ENCODE data around the gene PRUNE2. TPM values are rescaled to one million over a fixed set of nuclear protein-coding genes. Genes with fewer than 3 reads are reported as not detected.

PRUNE2 gene
- total RNA-seq, 1 donor from 2014 or later: 8.7 TPM

DNA sequence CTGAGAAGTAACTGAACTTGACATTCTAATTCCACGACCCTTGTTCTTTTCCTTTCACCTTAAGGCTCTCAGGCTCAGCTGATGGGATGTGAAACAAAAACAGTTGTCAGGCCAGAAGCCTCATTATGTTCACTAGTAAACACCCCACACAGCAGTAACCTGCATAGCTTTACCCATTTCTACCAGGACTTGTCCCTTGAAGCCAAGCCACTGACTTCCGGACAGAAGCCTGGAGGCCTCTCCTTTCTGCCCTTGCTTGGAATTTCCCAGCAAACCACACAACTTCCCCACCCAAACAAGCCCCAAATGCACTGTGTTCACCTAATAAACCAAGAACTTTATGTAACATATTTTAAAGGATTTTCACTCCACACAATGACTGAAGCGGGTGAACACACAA, 19.6 kb downstream of the PRUNE2 start:
- no peak overlapping the region for H3K4me2 ChIP-seq (ENCODE audit: low read length)
- no peaks in the 10 kb centered on the region for H3K27me3 ChIP-seq (ENCODE audit: insufficient read depth, low read length)
- H2AFZ ChIP-seq (ENCODE audit: low read depth, low read length): no peak overlapping the region
- DNase-seq (ENCODE audit: low read depth): no peak
- no peak overlapping the region for H3K4me3 ChIP-seq (ENCODE audit: insufficient read depth, low read depth, low read length)
- peaks cover 18% of the 10 kb centered on the region for H3K27me3 Mint-ChIP-seq (ENCODE audit: low read depth, unreplicated experiment)
- no peaks in the 10 kb centered on the region for H3K79me2 ChIP-seq (ENCODE audit: insufficient read depth, low read length)
- H3K36me3 Mint-ChIP-seq (ENCODE audit: low read depth, unreplicated experiment): peaks cover 5% of the 10 kb centered on the region
- TF ChIP-seq EZH2 (IDR thresholded peaks at IDR 0.05; ENCODE audit: insufficient read depth, low read length): no peak
- TF ChIP-seq, protein P1, sequence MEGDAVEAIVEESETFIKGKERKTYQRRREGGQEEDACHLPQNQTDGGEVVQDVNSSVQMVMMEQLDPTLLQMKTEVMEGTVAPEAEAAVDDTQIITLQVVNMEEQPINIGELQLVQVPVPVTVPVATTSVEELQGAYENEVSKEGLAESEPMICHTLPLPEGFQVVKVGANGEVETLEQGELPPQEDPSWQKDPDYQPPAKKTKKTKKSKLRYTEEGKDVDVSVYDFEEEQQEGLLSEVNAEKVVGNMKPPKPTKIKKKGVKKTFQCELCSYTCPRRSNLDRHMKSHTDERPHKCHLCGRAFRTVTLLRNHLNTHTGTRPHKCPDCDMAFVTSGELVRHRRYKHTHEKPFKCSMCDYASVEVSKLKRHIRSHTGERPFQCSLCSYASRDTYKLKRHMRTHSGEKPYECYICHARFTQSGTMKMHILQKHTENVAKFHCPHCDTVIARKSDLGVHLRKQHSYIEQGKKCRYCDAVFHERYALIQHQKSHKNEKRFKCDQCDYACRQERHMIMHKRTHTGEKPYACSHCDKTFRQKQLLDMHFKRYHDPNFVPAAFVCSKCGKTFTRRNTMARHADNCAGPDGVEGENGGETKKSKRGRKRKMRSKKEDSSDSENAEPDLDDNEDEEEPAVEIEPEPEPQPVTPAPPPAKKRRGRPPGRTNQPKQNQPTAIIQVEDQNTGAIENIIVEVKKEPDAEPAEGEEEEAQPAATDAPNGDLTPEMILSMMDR (IDR thresholded peaks at IDR 0.05; ENCODE audit: insufficient read depth, low read depth, low read length): no peak
- H3K4me1 ChIP-seq (ENCODE audit: insufficient read depth, low read length): peaks cover 12% of the 10 kb centered on the region
- H3K4me1 Mint-ChIP-seq (ENCODE audit: low read depth, unreplicated experiment): peaks cover 15% of the 10 kb centered on the region
- no peak for FAIRE-seq
- no peaks in the 10 kb centered on the region for H4K20me1 ChIP-seq (ENCODE audit: insufficient read depth, low read length)
- no peaks in the 10 kb centered on the region for H3K9me3 ChIP-seq (ENCODE audit: insufficient read depth, low read depth, low read length)
- no peak overlapping the region for H3K9ac ChIP-seq (ENCODE audit: low read length)
- no peak overlapping the region for H3K27ac Mint-ChIP-seq (ENCODE audit: unreplicated experiment)
- no peak overlapping the region for H3K4me3 Mint-ChIP-seq (ENCODE audit: unreplicated experiment)
- no peaks in the 10 kb centered on the region for H3K36me3 ChIP-seq (ENCODE audit: insufficient read depth, low read length)
- peaks cover 5% of the 10 kb centered on the region for H3K9me3 Mint-ChIP-seq (ENCODE audit: unreplicated experiment)
- no peak overlapping the region for H3K27ac ChIP-seq (ENCODE audit: low read depth, low read length)

DNA sequence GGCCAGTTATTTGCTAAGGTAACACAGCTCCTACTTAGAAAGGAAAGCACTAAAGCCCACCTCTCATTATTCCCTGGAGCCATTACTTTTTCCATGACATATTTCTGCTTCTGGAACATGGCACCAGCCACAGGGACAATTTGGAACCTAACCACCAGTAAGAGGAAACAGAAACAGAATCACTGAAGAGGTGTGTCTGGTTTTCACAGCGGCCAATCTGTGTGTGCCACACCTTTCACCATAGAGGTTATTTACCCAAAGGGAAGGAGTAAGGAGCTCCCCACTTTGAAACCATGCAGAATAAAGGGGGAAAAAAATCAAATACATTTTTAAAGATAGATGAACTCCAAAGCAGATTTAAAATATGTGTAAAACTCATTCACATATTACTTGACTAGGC, 21.1 kb downstream of the PRUNE2 start:
- Histone ChIP-seq H3K4me2 (ENCODE audit: low read length) (no peak overlapping the region), H3K4me3 (ENCODE audit: insufficient read depth, low read depth, low read length) (no peak overlapping the region), H3K27me3 (ENCODE audit: insufficient read depth, low read length) (no peaks in the 10 kb centered on the region), H3K27ac (ENCODE audit: low read depth, low read length) (no peak overlapping the region), H3K79me2 (ENCODE audit: insufficient read depth, low read length) (no peaks in the 10 kb centered on the region), H4K20me1 (ENCODE audit: insufficient read depth, low read length) (no peaks in the 10 kb centered on the region), H3K9ac (ENCODE audit: low read length) (no peak overlapping the region), H2AFZ (ENCODE audit: low read depth, low read length) (no peak overlapping the region), H3K9me3 (ENCODE audit: insufficient read depth, low read depth, low read length) (no peaks in the 10 kb centered on the region), H3K4me1 (ENCODE audit: insufficient read depth, low read length) (peaks cover 12% of the 10 kb centered on the region), H3K36me3 (ENCODE audit: insufficient read depth, low read length) (no peaks in the 10 kb centered on the region)
- FAIRE-seq (no peak), DNase-seq (ENCODE audit: low read depth) (no peak)
- peaks cover 5% of the 10 kb centered on the region for H3K36me3 Mint-ChIP-seq (ENCODE audit: low read depth, unreplicated experiment)
- H3K9me3 Mint-ChIP-seq (ENCODE audit: unreplicated experiment): peaks cover 3% of the 10 kb centered on the region
- H3K27me3 Mint-ChIP-seq (ENCODE audit: low read depth, unreplicated experiment): peaks cover 4% of the 10 kb centered on the region
- H3K4me3 Mint-ChIP-seq (ENCODE audit: unreplicated experiment): no peak overlapping the region
- H3K27ac Mint-ChIP-seq (ENCODE audit: unreplicated experiment): no peak overlapping the region
- TF ChIP-seq EZH2 (IDR thresholded peaks at IDR 0.05; ENCODE audit: insufficient read depth, low read length): no peak
- TF ChIP-seq, protein P1 (IDR thresholded peaks at IDR 0.05; ENCODE audit: insufficient read depth, low read depth, low read length): no peak
- H3K4me1 Mint-ChIP-seq (ENCODE audit: low read depth, unreplicated experiment): peaks cover 15% of the 10 kb centered on the region

DNA sequence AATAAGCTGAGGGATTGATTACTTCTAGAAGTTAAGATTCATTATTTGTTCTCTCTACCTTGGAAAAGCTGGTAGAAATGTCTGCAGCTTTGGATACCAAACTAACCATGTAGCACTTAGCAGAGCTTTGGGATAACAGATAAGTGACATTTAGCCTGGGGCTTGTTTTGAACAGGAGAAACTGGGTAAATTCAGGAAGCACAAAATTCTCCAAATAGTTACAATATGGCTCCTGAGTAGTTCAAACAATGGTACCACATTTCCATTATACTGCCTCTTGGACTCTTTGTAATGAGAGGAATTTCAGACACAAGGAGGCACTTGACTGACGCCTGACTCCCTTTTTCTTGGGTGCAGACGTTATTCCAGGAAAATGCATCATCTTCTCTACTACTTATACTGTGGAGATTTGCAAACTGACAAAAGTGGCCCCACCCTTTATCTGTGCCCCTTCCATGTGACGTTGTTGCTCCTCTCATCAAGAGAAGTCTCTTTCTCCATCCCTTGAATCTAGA, 22.5 kb downstream of the PRUNE2 start:
- Mint-ChIP-seq H3K36me3 (ENCODE audit: low read depth, unreplicated experiment) (peaks cover 2% of the 10 kb centered on the region), H3K27me3 (ENCODE audit: low read depth, unreplicated experiment) (no peaks in the 10 kb centered on the region), H3K9me3 (ENCODE audit: unreplicated experiment) (peaks cover 3% of the 10 kb centered on the region), H3K4me1 (ENCODE audit: low read depth, unreplicated experiment) (peaks cover 15% of the 10 kb centered on the region), H3K27ac (ENCODE audit: unreplicated experiment) (no peak overlapping the region), H3K4me3 (ENCODE audit: unreplicated experiment) (no peak overlapping the region)
- no peaks in the 10 kb centered on the region for H4K20me1 ChIP-seq (ENCODE audit: insufficient read depth, low read length)
- DNase-seq (ENCODE audit: low read depth) (no peak), FAIRE-seq (no peak)
- H3K79me2 ChIP-seq (ENCODE audit: insufficient read depth, low read length): no peaks in the 10 kb centered on the region
- H3K4me2 ChIP-seq (ENCODE audit: low read length): no peak overlapping the region
- H3K9me3 ChIP-seq (ENCODE audit: insufficient read depth, low read depth, low read length): no peaks in the 10 kb centered on the region
- no peak overlapping the region for H3K27ac ChIP-seq (ENCODE audit: low read depth, low read length)
- H3K9ac ChIP-seq (ENCODE audit: low read length): no peak overlapping the region
- no peak overlapping the region for H2AFZ ChIP-seq (ENCODE audit: low read depth, low read length)
- no peaks in the 10 kb centered on the region for H3K36me3 ChIP-seq (ENCODE audit: insufficient read depth, low read length)
- TF ChIP-seq, protein P1 (IDR thresholded peaks at IDR 0.05; ENCODE audit: insufficient read depth, low read depth, low read length): no peak
- no peak for TF ChIP-seq EZH2 (IDR thresholded peaks at IDR 0.05; ENCODE audit: insufficient read depth, low read length)
- H3K4me3 ChIP-seq (ENCODE audit: insufficient read depth, low read depth, low read length): no peak overlapping the region
- H3K27me3 ChIP-seq (ENCODE audit: insufficient read depth, low read length): no peaks in the 10 kb centered on the region
- peaks cover 12% of the 10 kb centered on the region for H3K4me1 ChIP-seq (ENCODE audit: insufficient read depth, low read length)
